ENCODE results near the gene SLC36A2.
A peak's percentile ranks its signal among the peaks of the same experiment; 100 is the strongest.
"Not testable (repeated sequence)": the region's sequence is repeated elsewhere in the genome, so short reads cannot be mapped to it uniquely, and the experiment has no call there.

Gene SLC36A2

DNA sequence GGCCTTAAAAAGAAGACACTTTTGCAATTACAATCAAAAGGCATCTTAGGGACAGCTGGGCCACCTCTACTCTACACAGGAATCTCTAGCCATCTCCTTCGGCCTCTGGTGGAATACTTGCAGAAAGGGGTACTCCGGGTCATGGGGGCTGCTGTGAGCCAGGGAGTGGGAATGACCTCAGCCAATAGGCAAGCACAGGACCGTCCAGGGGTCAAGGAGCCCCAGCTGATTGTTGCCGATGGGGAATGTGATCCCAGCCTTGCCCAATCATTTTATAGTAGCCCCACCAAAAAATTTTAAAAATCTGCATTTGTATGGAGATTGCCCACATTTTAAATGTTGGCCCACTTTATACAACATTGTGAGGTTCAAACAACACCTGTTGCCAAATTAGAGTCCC is 26.9 kb downstream of the SLC36A2 start:
- no peak for DNase-seq

DNA sequence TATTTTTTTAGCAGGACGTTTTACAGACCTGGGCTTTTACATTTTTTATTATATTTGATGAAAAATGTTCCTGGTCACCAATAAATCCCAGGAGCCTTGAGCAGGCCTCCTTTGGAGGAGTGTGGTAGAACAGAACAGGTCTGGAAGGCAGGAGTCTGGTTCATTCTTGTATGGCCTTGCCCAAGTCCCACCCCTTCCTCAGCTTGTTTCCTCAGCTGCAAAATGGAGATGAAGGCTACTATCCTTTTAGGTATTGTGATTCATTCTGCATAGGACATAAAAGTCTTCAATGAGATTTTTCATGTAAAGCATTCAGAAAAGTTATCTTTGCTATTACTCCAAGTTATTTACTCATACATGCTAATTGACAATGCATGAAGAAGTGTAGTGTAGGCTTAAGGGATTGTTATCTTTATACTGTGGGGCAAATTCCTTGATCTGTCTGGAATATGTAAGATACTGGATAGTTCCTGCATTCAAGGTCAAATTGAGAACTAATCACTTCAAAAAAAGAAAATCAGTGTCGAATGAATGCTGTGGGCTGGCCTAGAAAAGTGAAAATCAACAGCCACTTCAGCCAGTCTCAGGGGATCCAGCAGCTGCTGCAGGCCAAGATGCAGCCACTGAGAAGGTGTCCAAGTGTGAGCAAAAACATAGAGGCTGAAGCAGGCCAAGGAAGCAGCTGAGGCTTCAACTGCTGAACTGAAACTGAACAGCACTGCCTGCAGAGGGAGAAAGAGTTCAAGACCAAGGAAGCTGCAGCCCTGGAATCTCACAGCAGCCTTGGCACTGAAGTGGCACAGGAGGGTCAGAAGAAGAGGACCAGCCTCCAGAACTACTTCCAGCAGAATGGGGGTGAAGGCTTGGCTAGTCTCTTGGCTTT is 28.3 kb downstream of the SLC36A2 start:
- DNase-seq = no peak

DNA sequence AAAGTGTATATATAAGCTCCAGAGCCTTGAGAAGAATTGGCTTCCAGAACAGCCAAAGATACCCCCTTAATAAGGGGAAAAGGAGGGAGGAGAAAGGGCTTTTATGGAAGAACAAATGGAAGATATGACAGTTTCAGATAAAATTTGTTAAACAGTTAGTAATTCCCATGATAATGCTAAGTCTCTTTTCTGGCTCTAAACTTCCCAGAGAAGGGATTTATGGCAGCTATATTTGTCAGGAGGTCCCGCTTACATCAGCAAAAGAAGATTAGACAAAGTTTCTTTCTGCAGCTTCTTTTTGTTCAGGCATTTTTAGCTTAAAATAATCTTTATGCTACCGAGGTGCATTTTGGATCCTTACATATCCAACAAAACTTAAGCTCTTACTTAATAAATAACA is 29.5 kb downstream of the SLC36A2 start:
- DNase-seq = no peak

DNA sequence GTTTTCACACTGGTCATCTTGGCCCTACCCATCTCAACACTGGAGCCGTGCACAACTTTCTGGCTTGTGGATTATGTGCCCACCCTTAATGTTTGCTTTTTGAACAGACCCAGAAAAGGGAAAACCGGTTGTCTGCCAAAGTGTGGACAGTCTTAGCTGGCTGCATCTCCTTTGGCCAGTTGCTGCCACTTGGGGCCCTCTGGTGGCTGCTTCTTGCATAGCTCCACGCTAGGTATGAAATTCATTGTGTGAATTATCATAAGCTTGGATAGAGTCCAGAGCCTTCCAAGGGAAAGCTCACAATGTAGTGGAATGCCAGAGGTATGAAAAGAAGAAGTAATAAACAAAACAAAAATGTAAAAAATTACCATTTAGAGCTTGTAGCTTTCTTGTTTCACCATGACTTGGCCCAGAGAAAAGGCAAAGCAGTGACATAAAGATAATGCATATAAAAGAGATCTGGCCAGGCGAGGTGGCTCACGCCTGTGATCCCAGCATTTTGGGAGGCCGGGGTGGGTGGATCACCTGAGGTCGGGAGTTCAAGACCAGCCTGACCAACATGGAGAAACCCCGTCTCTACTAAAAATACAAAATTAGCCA is 31.3 kb downstream of the SLC36A2 start:
- DNase-seq = peak; percentile 34

DNA sequence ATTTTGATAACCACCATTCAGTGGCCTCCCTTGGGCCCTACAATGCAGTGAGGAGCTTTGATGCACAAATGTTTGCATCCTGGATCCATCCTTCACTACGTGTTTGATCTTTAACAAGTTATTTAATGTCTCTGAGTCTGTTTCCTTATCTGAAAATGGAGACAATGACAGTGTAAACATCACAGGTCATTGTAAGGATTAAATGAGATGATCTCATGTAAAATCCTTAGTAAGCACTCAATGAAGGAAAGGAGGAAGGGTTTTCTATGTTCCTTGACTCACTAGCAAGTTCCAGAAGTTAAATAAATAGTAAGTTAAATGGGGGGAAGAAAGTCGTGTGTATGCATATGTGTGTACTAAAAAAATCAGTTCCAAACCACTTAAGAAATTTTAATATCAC is 34.0 kb downstream of the SLC36A2 start:
- no peak for DNase-seq

DNA sequence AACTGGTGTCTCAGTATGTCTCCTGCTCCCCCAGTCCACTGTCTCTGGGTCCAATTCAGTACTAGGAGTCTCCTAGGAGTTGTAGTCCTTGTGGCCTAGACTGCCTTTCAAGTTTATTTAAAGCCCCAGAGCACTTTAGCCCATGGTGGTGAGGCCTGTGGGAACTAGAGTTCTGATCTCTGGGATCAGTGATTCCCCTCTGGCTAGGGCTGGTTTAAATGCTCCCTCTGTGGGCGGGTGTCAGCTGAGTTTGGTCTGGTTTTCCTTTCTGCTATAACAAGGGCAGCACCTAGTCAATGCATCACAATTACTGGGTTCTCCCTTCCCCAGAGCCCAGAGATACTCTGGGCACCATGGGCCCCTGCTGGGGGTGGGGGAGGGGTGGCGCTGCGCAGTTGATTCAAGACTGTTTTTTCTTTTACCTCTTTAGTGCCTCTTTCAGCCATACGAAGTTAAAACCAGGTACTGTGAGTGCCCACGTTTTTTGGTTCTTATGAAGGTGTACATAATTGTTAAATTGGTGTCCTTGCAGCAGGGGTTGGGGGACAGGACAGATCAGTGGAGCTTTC is 34.5 kb downstream of the SLC36A2 start:
- no peak for DNase-seq

DNA sequence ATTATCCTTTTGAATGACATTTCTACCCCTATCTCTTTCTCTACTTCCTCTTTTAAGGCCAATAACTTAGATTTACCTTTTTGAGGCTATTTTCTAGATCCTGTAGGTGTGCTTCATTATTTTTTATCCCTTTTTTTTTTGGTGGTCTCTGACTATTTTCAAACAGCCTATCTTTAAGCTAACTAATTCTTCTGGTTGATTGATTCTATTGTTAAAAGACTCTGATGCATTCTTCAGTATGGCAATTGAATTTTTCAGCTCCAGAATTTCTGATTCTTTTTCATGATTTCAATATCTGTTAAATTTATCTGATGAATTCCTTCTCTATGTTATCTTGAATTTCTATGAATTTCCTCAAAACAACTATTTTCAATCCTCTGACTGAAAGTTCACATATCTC is 36.4 kb downstream of the SLC36A2 start:
- no peak for DNase-seq

DNA sequence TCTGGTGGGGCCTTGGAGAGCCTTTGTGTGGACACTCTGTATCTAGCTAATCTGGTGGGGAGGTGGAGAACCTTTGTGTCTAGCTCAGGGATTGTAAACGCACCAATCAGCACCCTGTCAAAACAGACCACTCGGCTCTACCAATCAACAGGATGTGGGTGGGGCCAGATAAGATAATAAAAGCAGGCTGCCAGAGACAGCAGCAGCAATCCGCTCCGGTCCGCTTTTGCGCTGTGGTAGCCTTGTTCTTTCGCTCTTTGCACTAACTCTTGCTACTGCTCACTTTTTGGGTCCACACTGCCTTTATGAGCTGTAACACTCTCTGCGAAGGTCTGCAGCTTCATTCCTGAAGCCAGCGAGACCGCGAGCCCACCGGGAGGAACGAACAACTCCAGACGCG is 37.5 kb downstream of the SLC36A2 start:
- DNase-seq = not testable (repeated sequence)

DNA sequence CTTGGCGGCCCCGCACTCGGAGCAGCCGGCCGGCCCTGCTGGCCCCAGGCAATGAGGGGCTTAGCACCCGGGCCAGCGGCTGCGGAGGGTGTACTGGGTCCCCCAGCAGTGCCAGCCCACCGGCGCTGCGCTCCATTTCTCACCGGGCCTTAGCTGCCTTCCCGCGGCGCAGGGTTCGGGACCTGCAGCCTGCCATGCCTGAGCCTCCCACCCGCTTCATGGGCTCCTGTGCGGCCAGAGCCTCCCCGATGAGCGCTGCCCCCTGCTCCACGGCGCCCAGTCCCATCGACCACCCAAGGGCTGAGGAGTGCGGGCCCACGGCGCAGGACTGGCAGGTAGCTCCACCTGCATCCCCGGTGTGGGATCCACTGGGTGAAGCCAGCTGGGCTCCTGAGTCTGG is 38.1 kb downstream of the SLC36A2 start:
- not testable (repeated sequence) for DNase-seq

DNA sequence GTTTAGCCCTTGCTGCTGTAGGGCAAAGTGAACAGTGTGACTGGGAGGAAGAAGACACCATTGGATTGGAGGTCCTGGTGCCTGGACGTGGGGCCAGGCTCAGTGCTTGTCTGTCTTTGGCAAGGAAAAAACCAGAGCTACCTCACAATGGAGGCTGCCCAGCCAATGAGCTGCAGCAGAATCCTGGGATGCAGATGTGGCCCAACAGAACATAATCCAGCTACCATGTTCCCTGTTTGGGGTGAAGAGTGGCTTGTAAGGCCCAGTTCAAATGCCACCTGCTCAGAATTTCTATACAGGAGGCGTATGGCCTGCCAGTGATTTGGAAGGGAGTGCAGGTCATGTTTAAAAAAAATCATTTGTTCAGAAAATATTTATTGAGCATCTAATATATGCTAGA is 43.7 kb downstream of the SLC36A2 start, which contains the start of gene SLC36A3:
Gene SLC36A3 (minus strand): TSS at position 101 of the 400 bp plus-strand sequence. CDS start 412 bp downstream, outside the sequence.
- DNase-seq = no peak

DNA sequence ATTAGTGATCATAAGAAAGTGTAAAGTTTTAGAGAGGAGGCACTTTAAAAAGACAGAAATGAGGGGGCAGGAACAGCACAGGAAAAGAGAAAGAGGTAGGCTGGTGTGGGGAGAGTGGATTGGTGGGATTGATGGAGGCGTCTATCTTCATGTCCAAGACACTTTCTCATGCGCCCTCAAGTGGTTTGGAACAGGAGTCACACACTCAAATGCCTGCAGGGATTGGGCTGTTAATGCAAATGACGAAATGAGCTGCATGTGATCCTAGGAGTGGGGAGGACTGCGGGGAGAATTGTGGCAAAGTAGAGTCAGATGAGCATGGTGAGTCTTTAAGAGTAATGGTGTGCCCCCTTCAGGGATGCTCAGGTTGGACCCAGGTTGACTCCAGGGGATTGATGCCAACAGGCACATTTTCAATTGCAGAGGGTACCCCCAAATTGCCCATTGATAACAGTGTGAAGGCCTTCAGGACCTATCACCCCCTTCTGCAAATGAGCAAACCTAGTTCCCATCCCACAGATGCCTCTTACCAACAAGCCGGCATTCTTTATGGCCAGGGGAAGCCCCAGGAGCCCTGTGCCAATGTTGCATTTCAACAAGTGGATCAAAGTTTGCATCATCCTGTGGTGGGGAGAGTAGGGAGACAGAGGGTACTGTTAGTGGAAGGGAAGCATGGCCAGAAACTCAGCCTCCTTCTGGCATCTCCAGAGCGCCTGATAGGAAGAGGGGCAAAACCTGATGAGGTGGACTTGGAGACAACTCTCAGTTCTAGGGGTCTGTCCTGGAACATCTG is 49.1 kb downstream of the SLC36A2 start:
- DNase-seq = no peak

DNA sequence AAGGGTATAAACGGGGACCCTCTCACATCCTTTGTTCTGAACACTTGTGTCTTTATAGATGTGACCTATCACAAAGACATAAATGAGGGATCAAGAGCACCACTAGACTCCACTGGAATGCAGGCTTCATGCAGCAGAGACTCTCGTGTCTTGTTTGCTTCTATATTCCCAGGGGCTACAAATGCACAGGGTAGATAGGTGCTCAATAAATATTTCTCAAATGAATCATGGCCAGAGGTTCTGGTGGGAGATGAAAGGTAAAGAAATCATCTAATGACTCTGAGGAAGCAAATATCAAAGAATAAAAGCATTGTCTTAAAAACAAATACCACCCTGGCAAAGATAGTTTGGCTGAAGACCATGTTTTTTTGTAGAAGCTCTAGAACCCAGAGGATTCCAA is 50.4 kb downstream of the SLC36A2 start:
- DNase-seq = no peak

DNA sequence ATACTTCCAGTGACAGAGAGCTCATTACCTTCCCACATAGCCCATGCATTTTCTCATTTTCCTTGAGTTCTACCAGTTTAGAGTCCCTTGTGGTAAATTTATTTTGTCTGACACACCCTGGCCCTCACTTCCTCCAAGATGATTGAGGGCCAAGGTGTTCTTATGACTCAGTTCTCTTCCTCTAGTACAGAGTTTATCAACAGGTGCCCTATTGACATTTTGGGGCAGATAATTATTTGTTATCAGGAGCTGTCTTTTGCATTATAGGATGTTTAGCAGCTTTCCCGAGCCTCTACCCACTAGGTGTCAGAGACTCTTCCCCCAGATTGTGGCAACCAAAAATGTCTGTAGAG is 50.9 kb downstream of the SLC36A2 start:
- DNase-seq = no peak

DNA sequence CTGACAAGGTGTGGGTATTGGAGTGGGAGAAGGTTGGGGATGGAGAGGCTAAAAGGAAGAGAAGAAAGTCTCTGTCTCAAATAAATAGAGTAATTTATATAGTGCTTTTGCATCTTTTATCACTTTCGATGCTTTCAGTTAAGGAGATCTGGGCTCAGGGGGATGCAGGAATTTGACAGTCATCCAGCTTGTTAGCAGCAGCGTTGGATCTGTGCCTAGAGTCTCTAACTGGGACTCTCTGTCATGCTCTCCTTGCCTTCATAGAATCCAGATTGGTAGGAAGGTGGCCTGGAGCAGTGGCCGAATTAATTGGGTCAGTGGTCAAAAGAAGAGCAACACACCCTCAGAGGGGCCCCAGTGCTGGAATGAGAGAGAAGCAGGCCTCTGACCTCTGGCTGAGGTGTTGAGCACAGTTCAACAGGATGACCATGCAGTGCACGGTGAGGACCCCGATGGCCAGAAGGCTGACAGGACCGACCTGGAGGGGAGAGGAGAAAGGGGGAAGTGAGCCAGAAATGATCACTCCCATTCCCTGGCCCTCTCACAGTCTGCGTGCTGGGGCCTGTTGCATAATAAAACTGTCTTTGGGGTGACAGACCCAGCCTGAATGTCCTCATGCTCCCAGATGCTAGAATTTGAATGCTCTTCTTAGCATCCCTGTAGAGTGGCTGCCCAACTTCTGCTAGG is 51.4 kb downstream of the SLC36A2 start:
- no peak for DNase-seq

DNA sequence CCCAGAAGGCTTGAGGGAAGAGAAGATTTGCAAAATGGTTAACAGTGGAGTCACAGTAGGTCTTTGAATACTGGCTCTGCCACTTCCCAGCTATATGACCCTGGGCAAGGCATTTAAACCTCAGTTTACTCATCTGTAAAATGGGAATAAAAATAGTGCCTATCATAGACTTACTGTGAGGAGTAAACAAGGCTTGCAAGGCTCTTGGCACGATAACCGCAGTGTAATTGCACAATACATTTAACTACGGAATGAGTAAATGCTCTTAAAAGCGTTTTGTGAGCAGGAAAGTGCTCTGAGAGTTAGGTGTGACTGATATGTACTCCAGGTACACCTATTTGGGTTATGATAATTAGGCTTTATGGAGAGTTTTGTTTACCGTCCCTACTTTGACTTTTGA is 52.2 kb downstream of the SLC36A2 start:
- DNase-seq = no peak

DNA sequence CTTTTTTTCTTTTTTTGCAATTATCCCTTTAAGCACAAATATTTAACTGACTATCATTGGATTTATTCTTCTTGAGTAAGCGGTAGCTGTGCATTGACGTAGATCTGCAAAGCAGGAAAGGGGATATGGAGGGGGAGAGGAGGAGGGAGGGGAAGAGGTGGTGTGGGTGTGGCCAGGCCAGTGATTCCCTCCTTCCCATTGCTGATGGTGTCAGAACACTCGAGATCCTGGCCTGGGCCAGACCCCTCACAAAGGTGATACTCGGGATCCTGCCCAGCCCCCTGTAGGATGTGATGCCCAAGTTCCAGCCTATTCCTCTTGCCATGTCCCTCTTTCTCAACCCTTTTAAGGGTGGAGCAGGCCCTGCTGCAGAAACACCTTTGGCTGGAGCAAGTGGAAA is 53.7 kb downstream of the SLC36A2 start:
- DNase-seq = no peak

DNA sequence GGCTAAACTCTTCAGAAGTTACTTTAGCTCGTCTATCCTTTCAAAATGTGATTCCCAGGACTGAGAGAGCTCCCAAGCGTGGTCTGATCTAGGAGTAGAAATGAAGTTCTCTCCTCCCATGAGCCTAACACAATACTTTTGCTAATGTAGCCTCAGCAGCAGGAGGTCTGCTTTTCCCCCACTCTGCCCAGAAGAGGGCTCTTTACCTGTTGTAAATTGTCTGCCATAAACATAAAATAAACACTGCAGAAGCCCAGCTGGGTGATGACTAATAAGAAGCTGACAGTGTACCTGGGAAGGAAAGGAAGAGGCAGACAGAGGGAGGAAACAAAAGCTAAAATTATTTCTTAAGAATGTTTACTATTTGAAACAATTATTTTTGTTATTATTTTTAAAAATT is 59.2 kb downstream of the SLC36A2 start:
- DNase-seq = peak; percentile 41

DNA sequence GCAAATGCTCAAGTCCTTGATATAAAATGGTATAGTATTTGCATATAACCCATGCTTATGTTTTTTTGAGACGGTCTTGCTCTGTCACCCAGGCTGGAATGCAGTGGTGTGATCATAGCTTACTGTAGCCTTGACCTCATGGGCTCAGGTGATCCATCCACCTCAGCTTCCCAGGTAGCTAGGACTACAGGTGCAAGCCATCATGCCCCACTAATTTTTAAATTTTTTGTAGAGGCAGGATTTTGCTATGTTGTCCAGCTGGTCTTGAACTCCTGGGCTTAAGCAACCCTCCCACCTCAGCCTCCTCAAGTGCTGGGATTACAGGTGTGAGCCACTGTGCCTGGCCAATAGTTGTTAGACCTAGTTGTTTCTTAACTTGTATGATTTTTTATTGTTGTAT is 61.1 kb downstream of the SLC36A2 start:
- no peak for DNase-seq

DNA sequence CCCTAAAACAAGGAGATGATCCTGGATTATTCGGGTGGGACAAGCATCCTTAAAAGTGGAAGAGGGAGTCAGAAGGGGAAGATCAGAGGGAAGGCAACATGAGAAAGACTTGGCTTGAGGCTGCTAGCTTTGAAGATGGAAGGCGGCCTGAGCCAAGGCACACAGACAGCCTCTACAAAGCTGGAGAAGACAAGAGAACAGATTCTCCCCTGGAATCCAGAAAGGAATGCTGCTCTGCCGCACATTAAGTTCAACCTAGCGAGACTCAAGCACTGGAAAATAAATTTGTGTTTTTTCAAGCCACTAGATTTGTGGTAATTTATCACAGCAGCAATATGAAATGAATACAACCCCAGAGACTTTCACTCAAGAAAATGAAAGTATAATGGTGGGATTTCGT is 61.7 kb downstream of the SLC36A2 start:
- DNase-seq = no peak

DNA sequence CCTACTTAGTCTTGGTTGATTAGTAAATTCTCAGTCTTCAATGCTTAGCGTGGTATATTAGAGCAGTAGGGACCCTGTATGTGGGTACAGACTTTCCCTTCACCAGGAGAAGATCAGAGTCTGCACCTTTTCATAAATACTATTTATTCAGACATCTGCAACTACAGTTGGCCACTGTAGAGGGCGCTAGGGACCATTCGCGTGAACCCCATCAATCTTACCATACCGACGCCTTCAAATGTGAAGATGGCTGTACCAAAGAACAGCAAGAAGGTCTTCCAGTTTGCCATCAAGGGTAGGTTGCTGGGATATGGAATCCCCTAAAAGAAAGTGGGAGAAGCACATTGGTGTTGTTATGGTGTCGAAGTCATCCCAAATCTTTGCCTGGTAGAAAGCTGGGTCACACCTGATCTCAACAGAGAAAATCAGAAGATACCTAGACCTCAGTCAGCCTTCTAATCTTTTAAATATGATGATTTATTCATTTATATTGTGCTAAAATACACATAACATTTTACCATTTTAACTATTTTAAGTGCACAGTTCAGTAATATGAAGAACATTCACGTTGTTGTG is 62.9 kb downstream of the SLC36A2 start:
- DNase-seq = no peak

DNA sequence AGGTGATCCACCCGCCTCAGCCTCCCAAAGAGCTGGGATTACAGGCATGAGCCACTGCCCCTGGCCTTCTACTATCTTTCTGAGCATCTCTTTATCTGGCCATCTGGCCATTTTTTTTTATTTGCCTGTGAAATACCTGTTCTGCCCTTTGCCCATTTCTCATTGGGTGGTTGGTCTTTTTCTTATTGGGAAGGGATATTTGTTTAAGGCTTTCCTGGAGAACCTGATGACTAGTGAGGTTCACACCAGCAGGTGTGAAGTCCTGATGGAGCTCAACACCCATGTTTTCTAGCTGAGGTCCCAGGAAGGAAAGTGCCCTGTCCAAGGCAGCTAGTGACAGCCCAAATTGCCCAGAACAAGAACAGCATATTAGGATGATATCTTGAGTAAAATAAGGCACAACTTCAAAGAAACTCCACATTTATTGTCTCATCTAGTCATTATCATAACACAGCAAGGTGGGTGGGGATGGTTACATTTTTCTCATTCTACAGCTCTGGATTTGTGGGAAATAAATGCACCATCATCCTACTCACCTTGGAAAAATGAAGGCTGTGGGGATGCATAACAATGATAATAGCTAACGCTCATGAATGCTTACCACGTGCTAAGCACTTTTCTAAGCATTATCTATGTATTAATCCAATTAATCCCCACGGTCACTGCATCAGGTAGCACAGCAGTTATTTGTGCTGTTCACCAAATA is 64.1 kb downstream of the SLC36A2 start:
- DNase-seq = no peak
